Suprapubic skin (tissue), 4 donors: ENCODE results near the gene CDK5RAP1. TPM values are rescaled to one million over a fixed set of nuclear protein-coding genes. Genes with fewer than 3 reads are reported as not detected.

ENCODE experiments used
- DNase-seq, 2 donors: peaks; one replicate each; pipeline ENCODE4 v3.0.0-alpha.2; 2019; ENCODE audit warnings: low spot score in 2 of 2
- H3K27ac ChIP-seq: fragments of 200-600 bp; sonication (generic); one replicate; pipeline ENCODE4 v1.5.1; 2019
- H3K27me3 ChIP-seq: fragments of 200-600 bp; sonication (generic); one replicate; pipeline ENCODE4 v1.5.1; 2019
- H3K36me3 ChIP-seq: fragments of 200-600 bp; sonication (generic); one replicate; pipeline ENCODE4 v1.5.1; 2019
- H3K4me1 ChIP-seq: fragments of 200-600 bp; sonication (generic); one replicate; pipeline ENCODE4 v1.5.1; 2019
- H3K4me3 ChIP-seq: fragments of 200-600 bp; sonication (generic); one replicate; pipeline ENCODE4 v1.5.1; 2019; ENCODE audit warnings: mild to moderate bottlenecking
- H3K9me3 ChIP-seq: fragments of 200-600 bp; sonication (generic); one replicate; pipeline ENCODE4 v1.5.1; 2019
- EP300 ChIP-seq: sonication (generic); formaldehyde crosslinking; IDR thresholded peaks from one replicate; pipeline ENCODE4 v1.6.1; 2017; ENCODE audit warnings: antibody characterized with exemption
- POLR2A ChIP-seq, 2 donors: fragments of 450-650 bp; IDR thresholded peaks; one replicate each; pipeline ENCODE4 v1.6.1; 2017; ENCODE audit warnings: antibody characterized with exemption in 2 of 2, mild to moderate bottlenecking in 2 of 2, moderate library complexity in 2 of 2
- POLR2AphosphoS5 ChIP-seq, 3 donors: sonication (generic); formaldehyde crosslinking; IDR thresholded peaks; one replicate each; pipeline ENCODE4 v1.6.1; 2017; ENCODE audit warnings: antibody characterized with exemption in 3 of 3
- WGBS: methylation state at CpG from one replicate; pipeline ENCODE4 v1.1.5; 2018; 5-methylcytosine and 5-hydroxymethylcytosine counted together
- total RNA-seq, 4 donors: library from RNA; depleted of rRNA; stranded (reverse); fragments of >200 nt; gene quantifications; one replicate each; pipeline ENCODE4 v1.1.0, GENCODE V29; 2016
- TF ChIP-seq, protein P1 (sequence below), 2 donors: fragments of 200-600 bp in 1 of 2; fragments of 450-650 bp in 1 of 2; sonication (generic) in 1 of 2; IDR thresholded peaks; one replicate each; pipeline ENCODE4 v1.5.1; 2016 to 2019; ENCODE audit warnings: antibody characterized with exemption in 2 of 2, mild to moderate bottlenecking in 1 of 2, moderate library complexity in 1 of 2

The CDK5RAP1 gene
- total RNA-seq, 4 donors from 2014 or later: 23.1 to 75.7 (median 27.3) TPM

DNA sequence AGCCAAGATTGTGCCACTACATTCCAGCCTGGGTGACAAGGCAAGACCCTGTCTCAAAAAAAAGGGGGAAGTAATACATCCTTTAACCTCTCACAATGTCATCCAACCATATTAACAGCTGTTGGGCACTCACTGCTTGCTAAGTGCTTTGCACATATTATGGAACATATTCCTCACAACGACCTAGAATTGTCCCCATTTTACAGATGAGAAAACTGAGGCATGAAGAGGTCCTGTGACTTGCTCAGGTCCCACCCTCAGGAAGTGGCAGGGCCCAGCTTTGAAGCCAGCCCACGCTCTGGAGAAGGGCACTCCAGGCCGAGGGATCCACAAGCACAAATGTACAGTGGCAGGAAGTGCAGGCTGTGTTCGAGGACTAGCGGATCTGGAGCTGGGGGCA lies 85.0 kb downstream of the CDK5RAP1 start:
- Histone ChIP-seq H3K9me3 (no peaks in the 10 kb centered on the region), H3K4me3 (no peak overlapping the region), H3K4me1 (no peaks in the 10 kb centered on the region), H3K36me3 (no peaks in the 10 kb centered on the region), H3K27ac (no peak overlapping the region), H3K27me3 (peaks cover 28% of the 10 kb centered on the region)
- 71% methylated on average over 5 of the region's 5 CpGs for WGBS
- DNase-seq: no peak
- TF ChIP-seq, protein P1, sequence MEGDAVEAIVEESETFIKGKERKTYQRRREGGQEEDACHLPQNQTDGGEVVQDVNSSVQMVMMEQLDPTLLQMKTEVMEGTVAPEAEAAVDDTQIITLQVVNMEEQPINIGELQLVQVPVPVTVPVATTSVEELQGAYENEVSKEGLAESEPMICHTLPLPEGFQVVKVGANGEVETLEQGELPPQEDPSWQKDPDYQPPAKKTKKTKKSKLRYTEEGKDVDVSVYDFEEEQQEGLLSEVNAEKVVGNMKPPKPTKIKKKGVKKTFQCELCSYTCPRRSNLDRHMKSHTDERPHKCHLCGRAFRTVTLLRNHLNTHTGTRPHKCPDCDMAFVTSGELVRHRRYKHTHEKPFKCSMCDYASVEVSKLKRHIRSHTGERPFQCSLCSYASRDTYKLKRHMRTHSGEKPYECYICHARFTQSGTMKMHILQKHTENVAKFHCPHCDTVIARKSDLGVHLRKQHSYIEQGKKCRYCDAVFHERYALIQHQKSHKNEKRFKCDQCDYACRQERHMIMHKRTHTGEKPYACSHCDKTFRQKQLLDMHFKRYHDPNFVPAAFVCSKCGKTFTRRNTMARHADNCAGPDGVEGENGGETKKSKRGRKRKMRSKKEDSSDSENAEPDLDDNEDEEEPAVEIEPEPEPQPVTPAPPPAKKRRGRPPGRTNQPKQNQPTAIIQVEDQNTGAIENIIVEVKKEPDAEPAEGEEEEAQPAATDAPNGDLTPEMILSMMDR (IDR thresholded peaks at IDR 0.05): no peak
- TF ChIP-seq POLR2AphosphoS5 (IDR thresholded peaks at IDR 0.05) (no peak), POLR2A (IDR thresholded peaks at IDR 0.05) (no peak), EP300 (no peak)

DNA sequence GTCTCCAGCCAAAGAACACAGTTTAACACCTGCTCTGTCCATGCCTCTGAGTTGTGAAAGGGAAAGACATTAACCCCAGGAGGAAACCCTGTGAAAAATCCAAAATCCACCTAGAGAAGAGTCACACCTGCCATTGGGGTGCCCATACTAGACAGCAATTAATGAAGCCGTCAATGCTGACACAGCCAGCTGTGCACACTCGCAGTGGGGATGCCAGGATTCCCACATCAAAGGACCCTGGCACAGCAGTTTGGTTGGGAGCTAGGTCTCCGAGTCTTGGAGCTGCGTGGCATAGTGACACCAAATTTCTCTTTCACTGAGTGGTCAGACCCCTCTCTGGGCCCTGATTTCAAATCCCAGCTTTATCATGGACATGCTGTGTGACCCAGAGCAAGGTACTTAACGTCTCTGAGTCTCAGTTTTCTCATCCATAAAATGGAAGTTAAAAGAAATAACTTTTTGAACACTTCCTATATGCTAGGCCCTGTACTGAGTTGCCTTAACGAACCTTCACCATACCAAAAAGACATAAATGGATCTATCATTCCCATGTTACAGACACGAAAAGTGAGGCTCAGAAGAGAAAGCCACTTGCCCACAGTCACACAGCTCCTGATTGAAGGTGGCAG lies 87.5 kb downstream of the CDK5RAP1 start:
- DNase-seq: no peak
- Histone ChIP-seq H3K27ac (no peak overlapping the region), H3K9me3 (no peaks in the 10 kb centered on the region), H3K4me1 (no peaks in the 10 kb centered on the region), H3K36me3 (no peaks in the 10 kb centered on the region), H3K4me3 (no peak overlapping the region), H3K27me3 (peaks cover 17% of the 10 kb centered on the region)
- 73% methylated on average over 7 of the region's 7 CpGs for WGBS
- TF ChIP-seq, protein P1 (IDR thresholded peaks at IDR 0.05): no peak
- TF ChIP-seq EP300 (no peak), POLR2A (IDR thresholded peaks at IDR 0.05) (no peak)

DNA sequence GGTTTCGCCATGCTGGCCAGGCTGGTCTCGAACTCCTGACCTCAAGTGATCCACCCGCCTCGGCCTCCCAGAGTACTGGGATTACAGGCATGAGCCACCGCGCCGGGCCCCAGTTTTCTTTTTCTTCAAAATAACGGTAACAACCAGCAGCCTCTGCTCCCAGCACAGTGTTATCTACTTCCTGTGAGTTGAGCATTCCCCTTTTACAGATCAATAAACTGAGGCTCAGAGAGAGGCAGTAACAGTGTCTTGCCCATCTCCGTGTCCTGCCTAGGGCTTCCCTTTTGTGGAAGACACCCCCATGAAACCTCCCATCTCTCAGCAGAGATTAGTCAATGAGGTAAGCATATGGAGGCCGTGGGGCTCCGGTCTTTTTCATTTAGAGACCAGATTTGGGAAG lies 88.7 kb downstream of the CDK5RAP1 start:
- Histone ChIP-seq H3K9me3 (no peaks in the 10 kb centered on the region), H3K4me3 (no peak overlapping the region), H3K4me1 (no peaks in the 10 kb centered on the region), H3K36me3 (no peaks in the 10 kb centered on the region), H3K27me3 (peaks cover 5% of the 10 kb centered on the region), H3K27ac (no peak overlapping the region)
- WGBS: 75% methylated on average over 11 of the region's 11 CpGs
- no peak for DNase-seq
- TF ChIP-seq EP300 (no peak), POLR2AphosphoS5 (IDR thresholded peaks at IDR 0.05) (no peak)

DNA sequence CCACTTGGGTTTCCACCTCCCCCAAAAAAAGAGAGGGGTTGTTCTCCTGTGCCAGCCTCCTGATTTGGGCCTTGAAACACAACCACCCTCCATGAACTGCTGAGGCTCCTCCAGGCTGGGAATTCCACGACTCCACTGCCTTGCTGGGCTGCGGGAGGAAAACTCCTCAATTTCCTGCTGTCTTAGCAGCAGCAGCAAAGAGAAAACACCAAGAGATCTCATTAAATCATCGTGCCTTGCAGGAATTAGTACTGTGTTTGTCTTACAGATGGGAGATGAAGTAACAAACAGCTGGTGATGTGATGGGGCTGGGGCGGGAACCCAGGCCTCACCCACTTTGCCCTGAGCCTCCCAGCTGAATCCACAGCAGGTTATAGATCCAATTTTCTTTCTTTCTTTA lies 89.3 kb downstream of the CDK5RAP1 start:
- DNase-seq: no peak
- TF ChIP-seq POLR2A (IDR thresholded peaks at IDR 0.05) (no peak), POLR2AphosphoS5 (IDR thresholded peaks at IDR 0.05) (no peak), EP300 (no peak)
- TF ChIP-seq, protein P1 (IDR thresholded peaks at IDR 0.05): no peak
- H3K4me3 ChIP-seq: no peak overlapping the region
- no peaks in the 10 kb centered on the region for H3K27me3 ChIP-seq
- no peaks in the 10 kb centered on the region for H3K9me3 ChIP-seq
- no peak overlapping the region for H3K27ac ChIP-seq
- no peaks in the 10 kb centered on the region for H3K4me1 ChIP-seq
- 51% methylated on average over 4 of the region's 4 CpGs for WGBS
- H3K36me3 ChIP-seq: no peaks in the 10 kb centered on the region

DNA sequence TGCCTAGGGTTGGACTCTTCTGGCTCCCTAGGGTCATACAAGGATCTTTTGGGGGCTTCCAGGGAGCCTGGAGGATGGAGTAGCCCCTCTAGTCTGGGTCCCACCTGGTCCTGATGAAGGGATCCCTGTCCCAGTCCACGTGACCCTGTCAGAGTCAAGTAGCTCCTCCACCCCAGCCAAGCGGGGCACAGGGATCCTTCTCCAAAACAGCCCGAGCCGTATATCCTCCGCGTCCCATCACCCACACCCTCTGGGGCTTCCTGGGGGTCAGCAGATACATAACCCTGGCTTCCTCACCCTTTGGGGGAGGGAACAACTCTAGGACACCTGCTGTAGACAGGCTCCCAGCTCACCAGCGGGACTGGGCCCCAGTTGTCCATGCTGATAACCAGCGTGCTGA lies 90.3 kb downstream of the CDK5RAP1 start:
- 82% methylated on average over 8 of the region's 8 CpGs for WGBS
- Histone ChIP-seq H3K4me3 (no peak overlapping the region), H3K9me3 (no peaks in the 10 kb centered on the region), H3K4me1 (no peaks in the 10 kb centered on the region), H3K36me3 (no peaks in the 10 kb centered on the region), H3K27ac (no peak overlapping the region), H3K27me3 (no peaks in the 10 kb centered on the region)
- TF ChIP-seq POLR2AphosphoS5 (IDR thresholded peaks at IDR 0.05) (no peak), POLR2A (IDR thresholded peaks at IDR 0.05) (no peak)
- no peak for DNase-seq

DNA sequence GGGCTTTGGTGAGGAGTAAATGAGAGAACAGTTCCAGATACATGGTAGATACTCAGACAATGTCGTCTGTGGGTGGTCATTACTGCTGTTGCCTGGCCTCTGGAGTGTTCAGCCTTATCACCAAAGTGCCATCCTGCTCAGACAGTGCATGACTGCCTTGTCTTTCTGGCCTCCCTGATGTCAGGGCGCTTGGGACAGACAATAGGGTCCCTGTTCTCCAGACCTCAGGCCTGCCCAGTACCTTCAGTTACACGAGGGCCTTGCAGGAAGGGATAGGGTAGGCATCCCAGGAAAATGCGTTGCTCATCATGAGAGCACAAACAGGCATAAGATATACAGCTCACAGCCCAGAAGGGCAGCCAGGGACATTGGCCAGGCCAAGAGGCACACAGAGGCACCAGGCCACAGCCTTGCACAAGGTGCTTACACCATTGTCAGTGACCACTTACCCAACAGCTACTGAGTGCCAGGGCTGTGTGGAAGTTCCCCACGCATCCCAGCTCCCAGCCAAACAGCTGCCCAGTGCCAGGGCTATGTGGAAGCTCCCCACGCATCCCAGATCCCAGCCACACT lies 90.9 kb downstream of the CDK5RAP1 start:
- H3K36me3 ChIP-seq: no peaks in the 10 kb centered on the region
- no peaks in the 10 kb centered on the region for H3K4me1 ChIP-seq
- H3K27ac ChIP-seq: no peak overlapping the region
- TF ChIP-seq, protein P1 (IDR thresholded peaks at IDR 0.05): no peak
- no peak for TF ChIP-seq POLR2A (IDR thresholded peaks at IDR 0.05)
- no peak for TF ChIP-seq EP300
- no peak for TF ChIP-seq POLR2AphosphoS5 (IDR thresholded peaks at IDR 0.05)
- 85% methylated on average over 5 of the region's 6 CpGs for WGBS
- no peaks in the 10 kb centered on the region for H3K27me3 ChIP-seq
- H3K9me3 ChIP-seq: no peaks in the 10 kb centered on the region
- no peak overlapping the region for H3K4me3 ChIP-seq
- no peak for DNase-seq
